GM23338 (cell line): ENCODE data around the gene GRIK2. TPM values are rescaled to one million over a fixed set of nuclear protein-coding genes. Genes with fewer than 3 reads are reported as not detected.

Experiments used
- ATAC-seq: fragments of 200-7000 bp; cut with Tn5 transposase; 3 replicates; pipeline ENCODE4 v1.9.1; 2020
- DNase-seq: peaks from one replicate; pipeline ENCODE4 v3.0.0-alpha.2; 2015; ENCODE audit warnings: low spot score
- H2AFZ ChIP-seq: fragments of 200-600 bp; sonication (generic); 2 replicates; pipeline ENCODE4 v1.8.0; 2016; ENCODE audit warnings: antibody characterized with exemption, mild to moderate bottlenecking, moderate library complexity
- H3F3A ChIP-seq: fragments of 200-600 bp; sonication (generic); replicated peaks from 2 replicates; pipeline ENCODE4 v1.8.0; 2017; ENCODE audit warnings: antibody characterized with exemption, mixed run types, low read depth
- H3K27ac ChIP-seq: fragments of 200-600 bp; sonication (generic); 2 replicates; pipeline ENCODE4 v1.6.1; 2016; ENCODE audit warnings: low read depth
- H3K27me3 ChIP-seq: fragments of 200-600 bp; sonication (generic); 2 replicates; pipeline ENCODE4 v1.8.0; 2016; ENCODE audit warnings: mild to moderate bottlenecking, mixed run types, moderate library complexity; ENCODE audit not compliant: insufficient read depth
- H3K36me3 ChIP-seq: fragments of 200-600 bp; sonication (generic); 2 replicates; pipeline ENCODE4 v1.8.0; 2016; ENCODE audit warnings: mild to moderate bottlenecking; ENCODE audit not compliant: insufficient read depth
- H3K4me1 ChIP-seq: fragments of 200-600 bp; sonication (generic); 2 replicates; pipeline ENCODE4 v1.8.0; 2016; ENCODE audit warnings: mild to moderate bottlenecking, moderate library complexity; ENCODE audit not compliant: insufficient read depth
- H3K4me2 ChIP-seq: fragments of 200-600 bp; sonication (generic); 2 replicates; pipeline ENCODE4 v1.7.1; 2017; ENCODE audit warnings: mixed run types
- H3K4me3 ChIP-seq: fragments of 200-600 bp; sonication (generic); 2 replicates; pipeline ENCODE4 v1.6.1; 2016; ENCODE audit warnings: mixed run types
- H3K79me2 ChIP-seq: fragments of 200-600 bp; sonication (generic); replicated peaks from 2 replicates; pipeline ENCODE4 v1.8.0; 2017; ENCODE audit warnings: mild to moderate bottlenecking; ENCODE audit not compliant: insufficient read depth
- H3K9me2 ChIP-seq: fragments of 200-600 bp; sonication (generic); 2 replicates; pipeline ENCODE4 v1.8.0; 2017; ENCODE audit not compliant: insufficient read depth
- H4K20me1 ChIP-seq: fragments of 200-600 bp; sonication (generic); replicated peaks from 2 replicates; pipeline ENCODE4 v1.8.0; 2017; ENCODE audit warnings: mild to moderate bottlenecking; ENCODE audit not compliant: insufficient read depth
- H3K27ac Mint-ChIP-seq: 2 replicates; pipeline ENCODE4 v1.8.0; 2020; ENCODE audit warnings: inconsistent platforms, mild to moderate bottlenecking, moderate library complexity, mixed read lengths
- H3K27me3 Mint-ChIP-seq: 3 replicates; pipeline ENCODE4 v1.8.0; 2022; ENCODE audit warnings: low read depth, mild to moderate bottlenecking, moderate library complexity, mixed read lengths, inconsistent platforms; ENCODE audit not compliant: insufficient read depth, poor library complexity
- H3K36me3 Mint-ChIP-seq: 3 replicates; pipeline ENCODE4 v1.8.0; 2021; ENCODE audit warnings: low read depth, mild to moderate bottlenecking, inconsistent platforms, moderate library complexity, mixed read lengths
- H3K4me1 Mint-ChIP-seq: 3 replicates; pipeline ENCODE4 v1.8.0; 2020; ENCODE audit warnings: mild to moderate bottlenecking, inconsistent platforms, mixed read lengths
- H3K4me3 Mint-ChIP-seq: 3 replicates; pipeline ENCODE4 v1.8.0; 2021; ENCODE audit warnings: moderate library complexity, mild to moderate bottlenecking, inconsistent platforms, mixed read lengths
- H3K9me3 Mint-ChIP-seq: 3 replicates; pipeline ENCODE4 v1.8.0; 2020; ENCODE audit warnings: moderate library complexity, mild to moderate bottlenecking, inconsistent platforms, mixed read lengths
- CREB1 ChIP-seq: fragments of 250-450 bp; sonication (Bioruptor Pico); IDR thresholded peaks from 2 replicates; pipeline ENCODE4 v1.5.0; 2020; ENCODE audit warnings: low read depth, mild to moderate bottlenecking, moderate library complexity
- JUNB ChIP-seq: IDR thresholded peaks from one replicate; pipeline ENCODE4 v1.6.1; 2016; ENCODE audit warnings: antibody characterized with exemption; ENCODE audit not compliant: unreplicated experiment
- NANOG ChIP-seq: IDR thresholded peaks from 2 replicates; pipeline ENCODE4 v1.6.1; 2016; ENCODE audit warnings: antibody characterized with exemption, borderline replicate concordance
- POLR2AphosphoS5 ChIP-seq: IDR thresholded peaks from 2 replicates; pipeline ENCODE4 v1.6.1; 2016; ENCODE audit warnings: antibody characterized with exemption, low read depth
- REST ChIP-seq: IDR thresholded peaks from one replicate; pipeline ENCODE4 v1.6.1; 2018; ENCODE audit warnings: antibody characterized with exemption; ENCODE audit not compliant: unreplicated experiment
- STAT1 ChIP-seq: IDR thresholded peaks from one replicate; pipeline ENCODE4 v1.6.1; 2016; ENCODE audit warnings: antibody characterized with exemption; ENCODE audit not compliant: unreplicated experiment
- ZNF114 ChIP-seq: fragments of 250-450 bp; sonication (Bioruptor Pico); IDR thresholded peaks from 2 replicates; pipeline ENCODE4 v1.5.0; 2020; ENCODE audit warnings: mild to moderate bottlenecking, moderate library complexity
- polyA plus RNA-seq: library from polyadenylated mRNA; unstranded; fragments of >200 nt; fragmentation: Nextera tagmentation; extraction: Ambion mirVana; gene quantifications from 2 replicates; pipeline ENCODE4 v1.2.1, GENCODE V29; 2016
- total RNA-seq: library from RNA; depleted of rRNA; stranded (reverse); fragments of >200 nt; shearing (Covaris generic); gene quantifications from 2 replicates; pipeline ENCODE4 v1.2.3, GENCODE V29; 2014
- TF ChIP-seq, protein P1 (sequence below): fragments of 250-450 bp; sonication (Bioruptor Pico); IDR thresholded peaks from 2 replicates; pipeline ENCODE4 v1.5.0; 2020; ENCODE audit warnings: mild to moderate bottlenecking, moderate library complexity
- TF ChIP-seq, protein P2 (sequence below), 2 experiments: fragments of 200-600 bp in 1 of 2; sonication (generic) in 1 of 2; conservative IDR thresholded peaks; 2 replicates each; pipeline versions ENCODE4 v1.5.1 to v1.6.1; 2016 to 2017; ENCODE audit warnings: antibody characterized with exemption in 2 of 2, low read depth in 2 of 2, mild to moderate bottlenecking in 2 of 2, moderate library complexity in 1 of 2

Gene GRIK2
- total and polyA plus RNA-seq, 2 experiments from 2014 or later: 0.73 to 3.0 TPM

DNA sequence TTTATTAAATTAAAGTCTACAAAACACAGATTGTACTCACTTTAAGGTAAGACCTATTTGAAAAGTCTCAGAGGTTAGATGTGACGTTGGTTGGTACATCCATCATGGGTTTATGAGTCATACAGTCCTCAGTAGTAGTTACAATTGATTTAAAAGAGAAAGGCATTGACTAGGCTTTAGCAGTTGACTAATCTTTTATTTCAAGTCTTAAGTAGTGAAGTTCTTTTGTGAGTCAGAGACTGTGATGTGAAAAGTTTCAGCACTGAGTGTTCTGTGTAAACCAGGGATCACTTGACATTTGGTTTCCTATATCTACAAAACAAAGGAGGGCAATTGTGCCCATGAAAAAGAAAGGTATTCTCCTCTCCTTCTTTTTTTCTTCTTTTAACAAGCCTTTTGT, 221.3 kb downstream of the GRIK2 start (continued):
- TF ChIP-seq, protein P1, sequence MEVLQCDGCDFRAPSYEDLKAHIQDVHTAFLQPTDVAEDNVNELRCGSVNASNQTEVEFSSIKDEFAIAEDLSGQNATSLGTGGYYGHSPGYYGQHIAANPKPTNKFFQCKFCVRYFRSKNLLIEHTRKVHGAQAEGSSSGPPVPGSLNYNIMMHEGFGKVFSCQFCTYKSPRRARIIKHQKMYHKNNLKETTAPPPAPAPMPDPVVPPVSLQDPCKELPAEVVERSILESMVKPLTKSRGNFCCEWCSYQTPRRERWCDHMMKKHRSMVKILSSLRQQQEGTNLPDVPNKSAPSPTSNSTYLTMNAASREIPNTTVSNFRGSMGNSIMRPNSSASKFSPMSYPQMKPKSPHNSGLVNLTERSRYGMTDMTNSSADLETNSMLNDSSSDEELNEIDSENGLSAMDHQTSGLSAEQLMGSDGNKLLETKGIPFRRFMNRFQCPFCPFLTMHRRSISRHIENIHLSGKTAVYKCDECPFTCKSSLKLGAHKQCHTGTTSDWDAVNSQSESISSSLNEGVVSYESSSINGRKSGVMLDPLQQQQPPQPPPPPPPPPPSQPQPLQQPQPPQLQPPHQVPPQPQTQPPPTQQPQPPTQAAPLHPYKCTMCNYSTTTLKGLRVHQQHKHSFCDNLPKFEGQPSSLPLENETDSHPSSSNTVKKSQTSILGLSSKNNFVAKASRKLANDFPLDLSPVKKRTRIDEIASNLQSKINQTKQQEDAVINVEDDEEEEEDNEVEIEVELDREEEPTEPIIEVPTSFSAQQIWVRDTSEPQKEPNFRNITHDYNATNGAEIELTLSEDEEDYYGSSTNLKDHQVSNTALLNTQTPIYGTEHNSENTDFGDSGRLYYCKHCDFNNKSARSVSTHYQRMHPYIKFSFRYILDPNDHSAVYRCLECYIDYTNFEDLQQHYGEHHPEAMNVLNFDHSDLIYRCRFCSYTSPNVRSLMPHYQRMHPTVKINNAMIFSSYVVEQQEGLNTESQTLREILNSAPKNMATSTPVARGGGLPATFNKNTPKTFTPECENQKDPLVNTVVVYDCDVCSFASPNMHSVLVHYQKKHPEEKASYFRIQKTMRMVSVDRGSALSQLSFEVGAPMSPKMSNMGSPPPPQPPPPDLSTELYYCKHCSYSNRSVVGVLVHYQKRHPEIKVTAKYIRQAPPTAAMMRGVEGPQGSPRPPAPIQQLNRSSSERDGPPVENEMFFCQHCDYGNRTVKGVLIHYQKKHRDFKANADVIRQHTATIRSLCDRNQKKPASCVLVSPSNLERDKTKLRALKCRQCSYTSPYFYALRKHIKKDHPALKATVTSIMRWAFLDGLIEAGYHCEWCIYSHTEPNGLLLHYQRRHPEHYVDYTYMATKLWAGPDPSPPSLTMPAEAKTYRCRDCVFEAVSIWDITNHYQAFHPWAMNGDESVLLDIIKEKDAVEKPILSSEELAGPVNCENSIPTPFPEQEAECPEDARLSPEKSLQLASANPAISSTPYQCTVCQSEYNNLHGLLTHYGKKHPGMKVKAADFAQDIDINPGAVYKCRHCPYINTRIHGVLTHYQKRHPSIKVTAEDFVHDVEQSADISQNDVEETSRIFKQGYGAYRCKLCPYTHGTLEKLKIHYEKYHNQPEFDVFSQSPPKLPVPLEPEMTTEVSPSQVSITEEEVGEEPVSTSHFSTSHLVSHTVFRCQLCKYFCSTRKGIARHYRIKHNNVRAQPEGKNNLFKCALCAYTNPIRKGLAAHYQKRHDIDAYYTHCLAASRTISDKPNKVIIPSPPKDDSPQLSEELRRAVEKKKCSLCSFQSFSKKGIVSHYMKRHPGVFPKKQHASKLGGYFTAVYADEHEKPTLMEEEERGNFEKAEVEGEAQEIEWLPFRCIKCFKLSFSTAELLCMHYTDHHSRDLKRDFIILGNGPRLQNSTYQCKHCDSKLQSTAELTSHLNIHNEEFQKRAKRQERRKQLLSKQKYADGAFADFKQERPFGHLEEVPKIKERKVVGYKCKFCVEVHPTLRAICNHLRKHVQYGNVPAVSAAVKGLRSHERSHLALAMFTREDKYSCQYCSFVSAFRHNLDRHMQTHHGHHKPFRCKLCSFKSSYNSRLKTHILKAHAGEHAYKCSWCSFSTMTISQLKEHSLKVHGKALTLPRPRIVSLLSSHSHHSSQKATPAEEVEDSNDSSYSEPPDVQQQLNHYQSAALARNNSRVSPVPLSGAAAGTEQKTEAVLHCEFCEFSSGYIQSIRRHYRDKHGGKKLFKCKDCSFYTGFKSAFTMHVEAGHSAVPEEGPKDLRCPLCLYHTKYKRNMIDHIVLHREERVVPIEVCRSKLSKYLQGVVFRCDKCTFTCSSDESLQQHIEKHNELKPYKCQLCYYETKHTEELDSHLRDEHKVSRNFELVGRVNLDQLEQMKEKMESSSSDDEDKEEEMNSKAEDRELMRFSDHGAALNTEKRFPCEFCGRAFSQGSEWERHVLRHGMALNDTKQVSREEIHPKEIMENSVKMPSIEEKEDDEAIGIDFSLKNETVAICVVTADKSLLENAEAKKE (CRISPR knock-in tag): no peak
- TF ChIP-seq NANOG: peak; percentile 95

- no peaks in the 10 kb centered on the region for H3K4me1 ChIP-seq
- H3K27ac ChIP-seq: no peak overlapping the region
- no peaks in the 10 kb centered on the region for H3K36me3 ChIP-seq
- peak; percentile 54 for ATAC-seq
- H3K27me3 ChIP-seq: no peaks in the 10 kb centered on the region
- H4K20me1 ChIP-seq: no peaks in the 10 kb centered on the region
- H3K4me2 ChIP-seq: no peak overlapping the region
- Mint-ChIP-seq H3K9me3 (no peaks in the 10 kb centered on the region), H3K4me1 (no peaks in the 10 kb centered on the region; the same call in 2 of the 3 replicates), H3K27me3 (no peaks in the 10 kb centered on the region), H3K36me3 (no peaks in the 10 kb centered on the region), H3K4me3 (no peak overlapping the region), H3K27ac (no peak overlapping the region)
- H3K9me2 ChIP-seq: no peaks in the 10 kb centered on the region
- H2AFZ ChIP-seq: no peak overlapping the region
- H3K4me3 ChIP-seq: no peak overlapping the region
- peak; percentile 6 for DNase-seq
- no peaks in the 10 kb centered on the region for H3F3A ChIP-seq
- H3K79me2 ChIP-seq: no peaks in the 10 kb centered on the region
- TF ChIP-seq ZNF114 (CRISPR knock-in tag) (no peak), CREB1 (no peak), NANOG (no peak), POLR2AphosphoS5 (no peak), STAT1 (no peak), REST (no peak), JUNB (no peak)
- TF ChIP-seq, protein P2, sequence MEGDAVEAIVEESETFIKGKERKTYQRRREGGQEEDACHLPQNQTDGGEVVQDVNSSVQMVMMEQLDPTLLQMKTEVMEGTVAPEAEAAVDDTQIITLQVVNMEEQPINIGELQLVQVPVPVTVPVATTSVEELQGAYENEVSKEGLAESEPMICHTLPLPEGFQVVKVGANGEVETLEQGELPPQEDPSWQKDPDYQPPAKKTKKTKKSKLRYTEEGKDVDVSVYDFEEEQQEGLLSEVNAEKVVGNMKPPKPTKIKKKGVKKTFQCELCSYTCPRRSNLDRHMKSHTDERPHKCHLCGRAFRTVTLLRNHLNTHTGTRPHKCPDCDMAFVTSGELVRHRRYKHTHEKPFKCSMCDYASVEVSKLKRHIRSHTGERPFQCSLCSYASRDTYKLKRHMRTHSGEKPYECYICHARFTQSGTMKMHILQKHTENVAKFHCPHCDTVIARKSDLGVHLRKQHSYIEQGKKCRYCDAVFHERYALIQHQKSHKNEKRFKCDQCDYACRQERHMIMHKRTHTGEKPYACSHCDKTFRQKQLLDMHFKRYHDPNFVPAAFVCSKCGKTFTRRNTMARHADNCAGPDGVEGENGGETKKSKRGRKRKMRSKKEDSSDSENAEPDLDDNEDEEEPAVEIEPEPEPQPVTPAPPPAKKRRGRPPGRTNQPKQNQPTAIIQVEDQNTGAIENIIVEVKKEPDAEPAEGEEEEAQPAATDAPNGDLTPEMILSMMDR (conservative IDR thresholded peaks at IDR 0.05; ENCODE audit: low read depth in 2 of 2): no peak
These were observed 232.8 kb downstream of the GRIK2 start for GRCh38 chr6:101626269-101626668.
